A673 (cell line): ENCODE results near the gene SNX32. TPM values are rescaled to one million over a fixed set of nuclear protein-coding genes. Genes with fewer than 3 reads are reported as not detected.

Source experiments
- BruUV-seq: library from RNA; stranded (reverse); fragments of 400-500 nt; replicated peaks from 2 replicates; lab custom pipeline; 2021; lab: Mats Ljungman, UMichigan
- CTCF ChIA-PET: fragments of 300-600 bp; sonication (Branson Sonifier 250); formaldehyde crosslinking; loops from one replicate; lab custom pipeline; 2022; ENCODE audit warnings: antibody characterized with exemption; lab: Charles Lee
- POLR2A ChIA-PET: fragments of 300-600 bp; sonication (Branson Sonifier 250); formaldehyde crosslinking; loops from one replicate; lab custom pipeline; 2022; ENCODE audit warnings: antibody characterized with exemption; ENCODE audit not compliant: low non-redundant PET; lab: Charles Lee
- DNase-seq: peaks from one replicate; pipeline ENCODE4 v3.0.0-alpha.2; 2015; ENCODE audit warnings: low spot score
- H3K27ac ChIP-seq: fragments of 200-600 bp; sonication (generic); 2 replicates; pipeline ENCODE4 v1.5.1; 2016; ENCODE audit warnings: mixed run types, low read depth, mild to moderate bottlenecking, mixed read lengths, antibody characterized with exemption, low read length; ENCODE audit not compliant: poor library complexity, severe bottlenecking
- H3K27me3 ChIP-seq: fragments of 200-600 bp; sonication (generic); replicated peaks from 2 replicates; pipeline ENCODE4 v1.6.1; 2017; ENCODE audit warnings: mixed run types, low read depth, mild to moderate bottlenecking, mixed read lengths, antibody characterized with exemption, low read length; ENCODE audit not compliant: insufficient read depth, poor library complexity
- H3K36me3 ChIP-seq: fragments of 200-600 bp; sonication (generic); 2 replicates; pipeline ENCODE4 v1.6.1; 2016; ENCODE audit warnings: mixed run types, mild to moderate bottlenecking, mixed read lengths, antibody characterized with exemption, low read length; ENCODE audit not compliant: insufficient read depth, poor library complexity, severe bottlenecking
- H3K4me1 ChIP-seq: fragments of 200-600 bp; sonication (generic); 2 replicates; pipeline ENCODE4 v1.6.1; 2017; ENCODE audit warnings: mixed run types, mild to moderate bottlenecking, mixed read lengths, antibody characterized with exemption, low read length; ENCODE audit not compliant: insufficient read depth, poor library complexity, severe bottlenecking
- H3K4me3 ChIP-seq: fragments of 200-600 bp; sonication (generic); 2 replicates; pipeline ENCODE4 v1.5.1; 2016; ENCODE audit warnings: low read depth, mixed run types, mild to moderate bottlenecking, mixed read lengths, low read length; ENCODE audit not compliant: poor library complexity, severe bottlenecking
- H3K9me3 ChIP-seq: fragments of 200-600 bp; sonication (generic); 2 replicates; pipeline ENCODE4 v1.6.1; 2016; ENCODE audit warnings: mixed run types, low read depth, mild to moderate bottlenecking, mixed read lengths, antibody characterized with exemption, low read length; ENCODE audit not compliant: poor library complexity, severe bottlenecking
- CTCF ChIP-seq: fragments of 300-800, 200-600 bp; sonication (generic); conservative IDR thresholded peaks from 2 replicates; pipeline ENCODE4 v1.5.1; 2017; ENCODE audit warnings: low read depth, mild to moderate bottlenecking, antibody characterized with exemption, low read length, moderate library complexity, mixed read lengths
- EZH2 ChIP-seq: fragments of 200-600 bp; sonication (generic); IDR thresholded peaks from 2 replicates; pipeline ENCODE4 v1.6.1; 2017; ENCODE audit warnings: borderline replicate concordance, low read depth, mild to moderate bottlenecking, mixed read lengths, antibody characterized with exemption, low read length; ENCODE audit not compliant: poor library complexity, severe bottlenecking
- intact Hi-C: fragments of 100-400 bp; cut with micrococcal nuclease; formaldehyde crosslinking; loops from one replicate; pipeline ENCODE4 v1.10.0; 2022; ENCODE audit not compliant: unreplicated experiment
- total RNA-seq: library from RNA; stranded (reverse); gene quantifications from 2 replicates; pipeline ENCODE4 v1.2.3, GENCODE V29; 2021

The SNX32 gene
- total RNA-seq, 1 experiment from 2014 or later = 2.1 TPM

DNA sequence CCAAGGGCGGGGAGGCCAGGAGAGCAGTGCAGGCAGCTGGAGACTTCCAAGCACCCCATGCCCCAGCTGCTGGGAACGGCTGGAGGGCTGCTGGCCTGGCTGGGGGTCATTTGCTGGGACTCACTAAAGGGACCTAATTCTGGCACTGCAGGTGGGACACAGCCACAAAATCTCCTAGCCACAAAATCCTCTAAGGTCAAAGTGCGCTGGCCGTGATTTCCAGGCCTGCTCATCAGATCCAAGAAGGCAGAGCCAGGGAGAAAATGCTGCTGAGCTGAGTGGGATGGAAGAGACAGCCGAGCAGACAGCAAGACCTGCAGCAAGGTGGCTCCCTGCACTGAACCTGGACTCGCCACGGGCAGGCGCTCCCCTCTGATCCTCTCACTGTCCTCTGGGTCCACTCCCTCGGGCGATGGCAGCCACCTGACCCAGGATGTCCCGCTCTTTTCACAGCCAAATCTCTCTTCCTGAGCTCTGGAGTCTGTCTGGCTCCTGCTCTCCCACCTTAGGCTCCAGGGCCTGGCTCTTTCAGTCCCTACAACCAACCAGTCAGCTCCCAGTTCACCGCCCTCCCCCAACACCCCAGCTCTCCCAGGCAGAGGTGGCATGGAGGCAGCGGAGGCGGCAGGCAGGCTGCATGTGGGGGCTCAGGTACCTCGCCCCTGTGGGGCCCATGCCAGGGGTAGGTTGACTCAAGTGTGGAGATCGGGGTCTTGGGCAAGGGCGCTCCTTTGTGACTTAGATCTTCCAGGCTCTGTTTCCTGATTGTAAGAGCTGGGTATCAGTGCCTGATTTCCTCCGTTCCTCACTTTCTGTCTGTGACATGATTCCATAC is 32.4 kb upstream of the SNX32 start:
- intact Hi-C loops = no loop called here
- Histone ChIP-seq H3K4me3 (no peak overlapping the region), H3K36me3 (no peaks in the 10 kb centered on the region), H3K27me3 (peaks cover 2% of the 10 kb centered on the region), H3K27ac (no peak overlapping the region), H3K9me3 (no peaks in the 10 kb centered on the region), H3K4me1 (no peaks in the 10 kb centered on the region)
- ChIA-PET CTCF (no interaction called here), POLR2A (no interaction called here)
- no peak for DNase-seq
- no peak for TF ChIP-seq CTCF
- no peak for TF ChIP-seq EZH2
- no TSS peak for BruUV-seq

DNA sequence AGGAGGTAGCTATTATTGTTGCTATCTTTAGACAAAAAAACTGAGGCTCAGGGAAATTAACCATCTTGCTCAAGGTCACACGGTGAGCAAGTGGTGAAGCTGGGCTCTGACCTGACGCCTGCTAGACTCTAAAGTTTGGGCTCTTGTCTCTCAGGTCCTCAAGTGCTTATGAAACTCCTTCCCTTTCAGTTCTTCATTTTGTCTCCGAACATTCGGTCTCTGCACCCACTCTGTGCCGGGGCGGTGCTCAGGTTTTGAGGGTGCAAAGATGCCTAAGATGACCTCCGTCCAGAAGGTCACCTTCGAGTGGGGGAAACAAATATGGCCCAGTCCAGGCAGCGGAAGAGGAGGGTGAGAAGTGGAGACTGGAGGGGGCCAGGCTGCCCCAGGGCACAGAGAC is 30.9 kb upstream of the SNX32 start:
- no TSS peak for BruUV-seq
- no peak overlapping the region for H3K27ac ChIP-seq
- no peak for DNase-seq
- no peaks in the 10 kb centered on the region for H3K36me3 ChIP-seq
- ChIA-PET POLR2A (no interaction called here), CTCF (no interaction called here)
- no peaks in the 10 kb centered on the region for H3K27me3 ChIP-seq
- intact Hi-C loops = no loop called here
- no peak overlapping the region for H3K4me3 ChIP-seq
- no peaks in the 10 kb centered on the region for H3K9me3 ChIP-seq
- H3K4me1 ChIP-seq = no peaks in the 10 kb centered on the region
- TF ChIP-seq EZH2 (no peak), CTCF (no peak)

- no peaks in the 10 kb centered on the region for H3K27me3 ChIP-seq
- POLR2A ChIA-PET = no interaction called here
- CTCF ChIA-PET = interaction anchor here (0.5 kb wide), 1 partner anchor 211 kb away, joined by 8 read pairs; no protein-coding TSS in a partner anchor
Observed at GRCh38 chr11:65803797-65804492, 29.8 kb upstream of the SNX32 start.

More at GRCh38 chr11:65803797-65804492, 29.8 kb upstream of the SNX32 start:
- H3K27ac ChIP-seq = no peak overlapping the region
- no peak overlapping the region for H3K4me3 ChIP-seq
- BruUV-seq = no TSS peak
- H3K9me3 ChIP-seq = no peaks in the 10 kb centered on the region
- no peak for TF ChIP-seq EZH2
- intact Hi-C loops = no loop called here
- no peaks in the 10 kb centered on the region for H3K4me1 ChIP-seq
- DNase-seq = no peak
- H3K36me3 ChIP-seq = no peaks in the 10 kb centered on the region
